ENCODE data around the gene NHERF1.

DNA sequence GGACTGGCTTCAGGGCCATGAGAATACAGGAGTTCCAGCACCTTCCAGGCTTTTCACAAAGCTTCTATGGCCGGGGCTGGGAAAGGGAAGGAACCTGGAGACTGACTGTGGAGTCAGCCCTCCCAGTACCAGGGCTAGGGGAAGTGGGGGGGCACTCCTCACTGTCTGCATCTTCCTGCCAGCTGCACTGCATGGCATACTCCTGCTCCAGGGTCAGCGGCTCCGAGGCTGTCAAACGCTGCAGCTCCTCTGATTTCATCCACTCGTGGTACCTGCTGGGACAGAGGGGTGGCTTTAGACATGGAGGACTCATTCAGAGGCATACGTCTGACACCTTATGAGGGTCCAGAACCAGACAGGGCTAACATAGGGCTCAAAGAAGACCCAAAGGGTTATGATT, 25.0 kb downstream of the NHERF1 start:
- TF ChIP-seq, protein P1, sequence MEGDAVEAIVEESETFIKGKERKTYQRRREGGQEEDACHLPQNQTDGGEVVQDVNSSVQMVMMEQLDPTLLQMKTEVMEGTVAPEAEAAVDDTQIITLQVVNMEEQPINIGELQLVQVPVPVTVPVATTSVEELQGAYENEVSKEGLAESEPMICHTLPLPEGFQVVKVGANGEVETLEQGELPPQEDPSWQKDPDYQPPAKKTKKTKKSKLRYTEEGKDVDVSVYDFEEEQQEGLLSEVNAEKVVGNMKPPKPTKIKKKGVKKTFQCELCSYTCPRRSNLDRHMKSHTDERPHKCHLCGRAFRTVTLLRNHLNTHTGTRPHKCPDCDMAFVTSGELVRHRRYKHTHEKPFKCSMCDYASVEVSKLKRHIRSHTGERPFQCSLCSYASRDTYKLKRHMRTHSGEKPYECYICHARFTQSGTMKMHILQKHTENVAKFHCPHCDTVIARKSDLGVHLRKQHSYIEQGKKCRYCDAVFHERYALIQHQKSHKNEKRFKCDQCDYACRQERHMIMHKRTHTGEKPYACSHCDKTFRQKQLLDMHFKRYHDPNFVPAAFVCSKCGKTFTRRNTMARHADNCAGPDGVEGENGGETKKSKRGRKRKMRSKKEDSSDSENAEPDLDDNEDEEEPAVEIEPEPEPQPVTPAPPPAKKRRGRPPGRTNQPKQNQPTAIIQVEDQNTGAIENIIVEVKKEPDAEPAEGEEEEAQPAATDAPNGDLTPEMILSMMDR (optimal IDR thresholded peaks at IDR 0.05 in 1 of 3, IDR thresholded peaks at IDR 0.05 in 1 of 3, conservative IDR thresholded peaks at IDR 0.05 in 1 of 3; ENCODE audit: extremely low read depth in 1 of 3, insufficient read depth in 2 of 3, low read length in 3 of 3) = no peak
- no peak for TF ChIP-seq EZH2 (IDR thresholded peaks at IDR 0.05; ENCODE audit: low read length)
